Measurements from ENCODE around the gene ARHGAP31.

DNA sequence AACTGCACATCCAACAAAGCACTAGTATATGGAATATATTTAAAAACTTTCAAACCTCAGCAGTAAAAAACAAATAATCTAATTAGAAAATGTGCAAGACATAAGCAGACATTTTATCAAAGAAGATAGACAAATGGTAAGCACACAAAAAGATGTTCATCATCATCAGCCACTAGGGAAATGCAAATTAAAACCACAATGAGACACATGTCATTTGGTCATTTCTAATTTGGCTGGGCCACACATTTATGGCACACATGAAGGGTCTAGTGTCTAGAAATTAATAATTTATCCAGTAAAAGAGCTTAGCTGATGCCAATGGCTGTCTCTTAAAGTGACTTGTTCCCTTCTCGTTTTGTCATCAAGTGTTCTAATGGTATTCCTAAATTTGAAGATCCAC is 45.8 kb downstream of the ARHGAP31 start:
- TF ChIP-seq EP300 (IDR thresholded peaks at IDR 0.05; ENCODE audit: borderline replicate concordance in 1 of 2, control insufficient read depth in 1 of 2, low read depth in 2 of 2, low read length in 2 of 2) = no peak
- TF ChIP-seq JUND (IDR thresholded peaks at IDR 0.05; ENCODE audit: low read depth, low read length) = no peak
- no peak for TF ChIP-seq RFX5 (IDR thresholded peaks at IDR 0.05; ENCODE audit: low read depth, low read length)
- TF ChIP-seq, protein P1, sequence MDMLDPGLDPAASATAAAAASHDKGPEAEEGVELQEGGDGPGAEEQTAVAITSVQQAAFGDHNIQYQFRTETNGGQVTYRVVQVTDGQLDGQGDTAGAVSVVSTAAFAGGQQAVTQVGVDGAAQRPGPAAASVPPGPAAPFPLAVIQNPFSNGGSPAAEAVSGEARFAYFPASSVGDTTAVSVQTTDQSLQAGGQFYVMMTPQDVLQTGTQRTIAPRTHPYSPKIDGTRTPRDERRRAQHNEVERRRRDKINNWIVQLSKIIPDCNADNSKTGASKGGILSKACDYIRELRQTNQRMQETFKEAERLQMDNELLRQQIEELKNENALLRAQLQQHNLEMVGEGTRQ (IDR thresholded peaks at IDR 0.05; ENCODE audit: borderline replicate concordance, low read depth, low read length) = no peak
- TF ChIP-seq, protein P2, sequence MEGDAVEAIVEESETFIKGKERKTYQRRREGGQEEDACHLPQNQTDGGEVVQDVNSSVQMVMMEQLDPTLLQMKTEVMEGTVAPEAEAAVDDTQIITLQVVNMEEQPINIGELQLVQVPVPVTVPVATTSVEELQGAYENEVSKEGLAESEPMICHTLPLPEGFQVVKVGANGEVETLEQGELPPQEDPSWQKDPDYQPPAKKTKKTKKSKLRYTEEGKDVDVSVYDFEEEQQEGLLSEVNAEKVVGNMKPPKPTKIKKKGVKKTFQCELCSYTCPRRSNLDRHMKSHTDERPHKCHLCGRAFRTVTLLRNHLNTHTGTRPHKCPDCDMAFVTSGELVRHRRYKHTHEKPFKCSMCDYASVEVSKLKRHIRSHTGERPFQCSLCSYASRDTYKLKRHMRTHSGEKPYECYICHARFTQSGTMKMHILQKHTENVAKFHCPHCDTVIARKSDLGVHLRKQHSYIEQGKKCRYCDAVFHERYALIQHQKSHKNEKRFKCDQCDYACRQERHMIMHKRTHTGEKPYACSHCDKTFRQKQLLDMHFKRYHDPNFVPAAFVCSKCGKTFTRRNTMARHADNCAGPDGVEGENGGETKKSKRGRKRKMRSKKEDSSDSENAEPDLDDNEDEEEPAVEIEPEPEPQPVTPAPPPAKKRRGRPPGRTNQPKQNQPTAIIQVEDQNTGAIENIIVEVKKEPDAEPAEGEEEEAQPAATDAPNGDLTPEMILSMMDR (IDR thresholded peaks at IDR 0.05 in 2 of 3, conservative IDR thresholded peaks at IDR 0.05 in 1 of 3; ENCODE audit: control insufficient read depth in 2 of 3, extremely low read depth in 1 of 3, insufficient read depth in 1 of 3, low read depth in 3 of 3, low read length in 3 of 3) = no peak
- no peak for TF ChIP-seq NBN (IDR thresholded peaks at IDR 0.05)
- no peak for TF ChIP-seq EZH2 (IDR thresholded peaks at IDR 0.05; ENCODE audit: borderline replicate concordance, control insufficient read depth, low read depth, low read length)
- TF ChIP-seq SP1 (IDR thresholded peaks at IDR 0.05; ENCODE audit: low read depth, low read length) = no peak
- TF ChIP-seq JUNB (IDR thresholded peaks at IDR 0.05) = no peak
- no peak for TF ChIP-seq POLR2AphosphoS5 (IDR thresholded peaks at IDR 0.05; ENCODE audit: low read length)
- TF ChIP-seq MEF2A (IDR thresholded peaks at IDR 0.05; ENCODE audit: insufficient read depth, low read depth, low read length) = no peak
